Measurements from ENCODE around the gene KLHL8. TPM values are rescaled to one million over a fixed set of nuclear protein-coding genes. Genes with fewer than 3 reads are reported as not detected.

The KLHL8 gene
- total and polyA plus RNA-seq, 7 donors: 5.1 to 33.8 (median 18.4) TPM

- H3K36me3 ChIP-seq (ENCODE audit: insufficient read depth in 1 of 2, low read depth in 1 of 2): peaks cover 5 to 49% of the 10 kb centered on the region in 2 donors
- H3K9me3 ChIP-seq: no peaks in the 10 kb centered on the region
- DNase-seq: no peak
- H3K27ac ChIP-seq: peak overlapping the region; percentile 87
- no peak for ATAC-seq
- H3K4me1 ChIP-seq: peaks cover 68% of the 10 kb centered on the region
- intact Hi-C loops (cut with DNase I): loop anchor here in 1 of 2 donors (10.0 kb wide), 1 partner anchor 623 kb away; no protein-coding TSS in a partner anchor
- 33 to 55% (median 44%) methylated on average over 5 of the region's 5 CpGs for WGBS, 3 donors
- no peak for TF ChIP-seq CTCF (IDR thresholded peaks at IDR 0.05)
- no peak overlapping the region for H3K4me3 ChIP-seq
- no peaks in the 10 kb centered on the region for H3K27me3 ChIP-seq (ENCODE audit: insufficient read depth in 3 of 3, low read length in 2 of 3)
Measured at GRCh38 chr4:87117732-87118075, 102.7 kb downstream of the KLHL8 start.

GRCh38 chr4:87117051-87117731 lies 103.2 kb downstream of the KLHL8 start:
- TF ChIP-seq CTCF (IDR thresholded peaks at IDR 0.05): no peak

GRCh38 chr4:87116231-87116630 lies 104.2 kb downstream of the KLHL8 start:
- peaks cover 5 to 63% of the 10 kb centered on the region in 2 donors for H3K36me3 ChIP-seq (ENCODE audit: insufficient read depth in 1 of 2, low read depth in 1 of 2)
- intact Hi-C loops (cut with DNase I): loop anchor here in 1 of 2 donors (10.0 kb wide), 1 partner anchor 621 kb away; no protein-coding TSS in a partner anchor
- H3K9me3 ChIP-seq: no peaks in the 10 kb centered on the region
- no peak overlapping the region for H3K4me3 ChIP-seq
- ATAC-seq (no peak), DNase-seq (no peak)
- 40 to 65% (median 52%) methylated on average over 1 of the region's 1 CpG for WGBS, 3 donors
- no peak for TF ChIP-seq CTCF (IDR thresholded peaks at IDR 0.05)
- no peaks in the 10 kb centered on the region for H3K27me3 ChIP-seq (ENCODE audit: insufficient read depth in 3 of 3, low read length in 2 of 3)
- H3K27ac ChIP-seq: peak overlapping the region; percentile 87
- peaks cover 54% of the 10 kb centered on the region for H3K4me1 ChIP-seq

More at GRCh38 chr4:87117051-87117731, 103.2 kb downstream of the KLHL8 start:
- peaks cover 5 to 54% of the 10 kb centered on the region in 2 donors for H3K36me3 ChIP-seq (ENCODE audit: insufficient read depth in 1 of 2, low read depth in 1 of 2)
- WGBS, 3 donors: 23 to 43% (median 28%) methylated on average over 8 of the region's 8 CpGs
- peaks cover 64% of the 10 kb centered on the region for H3K4me1 ChIP-seq
- H3K27ac ChIP-seq: peak overlapping the region; percentile 87
- H3K27me3 ChIP-seq (ENCODE audit: insufficient read depth in 3 of 3, low read length in 2 of 3): no peaks in the 10 kb centered on the region
- ATAC-seq (peak in 1 of 4 donors; percentile 39), DNase-seq (no peak)
- intact Hi-C loops (cut with DNase I): loop anchor here in 1 of 2 donors (10.0 kb wide), 1 partner anchor 622 kb away; no protein-coding TSS in a partner anchor
- H3K9me3 ChIP-seq: no peaks in the 10 kb centered on the region
- peak overlapping the region; percentile 29 for H3K4me3 ChIP-seq

- Histone ChIP-seq H3K27me3 (ENCODE audit: insufficient read depth in 3 of 3, low read length in 2 of 3) (no peaks in the 10 kb centered on the region), H3K9me3 (no peaks in the 10 kb centered on the region), H3K4me1 (peaks cover 50% of the 10 kb centered on the region), H3K36me3 (ENCODE audit: insufficient read depth in 1 of 2, low read depth in 1 of 2) (peaks cover 5 to 66% of the 10 kb centered on the region in 2 donors), H3K4me3 (no peak overlapping the region), H3K27ac (peak overlapping the region; percentile 87)
- WGBS, 3 donors: 86 to 90% (median 87%) methylated on average over 24 of the region's 24 CpGs
- ATAC-seq (peak in 3 of 4 donors; percentile 42 to 62 (median 49)), DNase-seq (no peak)
- TF ChIP-seq CTCF (IDR thresholded peaks at IDR 0.05): peak; percentile 32
- intact Hi-C loops (cut with DNase I): loop anchor here in 1 of 2 donors (10.0 kb wide), 1 partner anchor 620 kb away; no protein-coding TSS in a partner anchor
Measured at GRCh38 chr4:87114245-87115062, 106.0 kb downstream of the KLHL8 start.
